Hepatocyte (in vitro differentiated cells): ENCODE data around the gene LCN15. TPM values are rescaled to one million over a fixed set of nuclear protein-coding genes. Genes with fewer than 3 reads are reported as not detected.
A peak's percentile ranks its signal among the peaks of the same experiment; 100 is the strongest.
"Not testable (repeated sequence)": the region's sequence is repeated elsewhere in the genome, so short reads cannot be mapped to it uniquely, and the experiment has no call there.

Experiments
- DNase-seq: peaks from one replicate; pipeline ENCODE4 v3.0.0-alpha.2; 2016; ENCODE audit warnings: low spot score
- H2AFZ ChIP-seq: fragments of 200-600 bp; sonication (generic); 2 replicates; pipeline ENCODE4 v1.6.0; 2016; ENCODE audit warnings: antibody characterized with exemption, mild to moderate bottlenecking
- H3K27ac ChIP-seq: fragments of 200-600 bp; sonication (generic); 2 replicates; pipeline ENCODE4 v1.5.1; 2016; ENCODE audit warnings: mild to moderate bottlenecking
- H3K27me3 ChIP-seq: fragments of 200-600 bp; sonication (generic); 2 replicates; pipeline ENCODE4 v1.6.1; 2016
- H3K36me3 ChIP-seq: fragments of 200-600 bp; sonication (generic); replicated peaks from 2 replicates; pipeline ENCODE4 v1.5.1; 2016; ENCODE audit warnings: low read depth; ENCODE audit not compliant: insufficient read depth
- H3K4me1 ChIP-seq: fragments of 200-600 bp; sonication (generic); 2 replicates; pipeline ENCODE4 v1.5.1; 2016; ENCODE audit warnings: mild to moderate bottlenecking, moderate library complexity; ENCODE audit not compliant: insufficient read depth
- H3K4me2 ChIP-seq: fragments of 200-600 bp; sonication (generic); 2 replicates; pipeline ENCODE4 v1.6.0; 2016
- H3K4me3 ChIP-seq: fragments of 200-600 bp; sonication (generic); 2 replicates; pipeline ENCODE4 v1.5.1; 2016; ENCODE audit warnings: mild to moderate bottlenecking
- H3K79me2 ChIP-seq: fragments of 200-600 bp; sonication (generic); 2 replicates; pipeline ENCODE4 v1.6.0; 2017; ENCODE audit warnings: mild to moderate bottlenecking
- H3K9me2 ChIP-seq: fragments of 200-600 bp; sonication (generic); replicated peaks from 2 replicates; pipeline ENCODE4 v1.6.0; 2017; ENCODE audit warnings: mild to moderate bottlenecking; ENCODE audit not compliant: insufficient read depth
- H3K9me3 ChIP-seq: fragments of 200-600 bp; sonication (generic); 2 replicates; pipeline ENCODE4 v1.5.1; 2016; ENCODE audit warnings: low read depth, mild to moderate bottlenecking
- H4K20me1 ChIP-seq: fragments of 200-600 bp; sonication (generic); 2 replicates; pipeline ENCODE4 v1.6.0; 2016; ENCODE audit warnings: mild to moderate bottlenecking; ENCODE audit not compliant: insufficient read depth, poor library complexity, severe bottlenecking
- CTCF ChIP-seq: fragments of 200-600 bp; sonication (generic); IDR thresholded peaks from 2 replicates; pipeline ENCODE4 v1.5.1; 2016; ENCODE audit warnings: antibody characterized with exemption, mild to moderate bottlenecking; ENCODE audit not compliant: poor library complexity
- EZH2 ChIP-seq: fragments of 200-600 bp; sonication (generic); IDR thresholded peaks from 2 replicates; pipeline ENCODE4 v1.6.1; 2016; ENCODE audit warnings: antibody characterized with exemption, mild to moderate bottlenecking, borderline replicate concordance
- EZH2phosphoT487 ChIP-seq: fragments of 200-600 bp; sonication (generic); IDR thresholded peaks from one replicate; pipeline ENCODE4 v1.6.1; 2018; ENCODE audit warnings: antibody characterized with exemption, mild to moderate bottlenecking, low read depth, moderate library complexity; ENCODE audit not compliant: unreplicated experiment, severe bottlenecking
- WGBS: methylation state at CpG from one replicate; pipeline ENCODE4 v1.1.6; 2016; ENCODE audit warnings: low lambda C conversion rate; ENCODE audit errors: missing lambda C conversion rate; 5-methylcytosine and 5-hydroxymethylcytosine counted together
- polyA plus RNA-seq: library from polyadenylated mRNA; unstranded; fragments of >200 nt; fragmentation: Nextera tagmentation; extraction: Ambion mirVana; gene quantifications from 2 replicates; pipeline ENCODE4 v1.2.1, GENCODE V29; 2016
- total RNA-seq: library from RNA; depleted of rRNA; stranded (reverse); fragments of >200 nt; gene quantifications from 2 replicates; pipeline ENCODE4 v1.2.3, GENCODE V29; 2014

LCN15 gene
- total and polyA plus RNA-seq, 2 experiments from 2014 or later: 1.4 to 1.5 TPM

- H3K27ac ChIP-seq: peak overlapping the region; percentile 97
- WGBS: 21% methylated on average over 16 of the region's 29 CpGs
- H3K9me3 ChIP-seq: no peaks in the 10 kb centered on the region
- peaks cover 55% of the 10 kb centered on the region for H3K4me1 ChIP-seq
- H2AFZ ChIP-seq: no peak overlapping the region
- H3K79me2 ChIP-seq: peaks cover 21% of the 10 kb centered on the region
- peak overlapping the region; percentile 50 for H3K4me3 ChIP-seq
- TF ChIP-seq CTCF (peak; percentile 98), EZH2phosphoT487 (no peak), EZH2 (no peak)
- H4K20me1 ChIP-seq: no peaks in the 10 kb centered on the region
- H3K9me2 ChIP-seq: no peaks in the 10 kb centered on the region
- no peaks in the 10 kb centered on the region for H3K27me3 ChIP-seq
- H3K4me2 ChIP-seq: peak overlapping the region; percentile 87
- H3K36me3 ChIP-seq: no peaks in the 10 kb centered on the region
- DNase-seq: peak; percentile 82
Measured at GRCh38 chr9:136791516-136792276, 27.4 kb upstream of the LCN15 start.

GRCh38 chr9:136790640-136791515, 26.6 kb upstream of the LCN15 start, which contains the start of gene TMEM141:
Gene TMEM141, plus strand, starts transcription at chr9:136791344. Its CDS starts 27 bp downstream, at chr9:136791371.
- Histone ChIP-seq H3K4me3 (peak within 1 kb of the TSS; percentile 50), H3K4me1 (peaks cover 47% of the 10 kb centered on the region), H3K36me3 (no peaks in the 10 kb centered on the region), H3K27me3 (no peaks in the 10 kb centered on the region), H3K27ac (peak within 1 kb of the TSS; percentile 99), H3K4me2 (peak within 1 kb of the TSS; percentile 87), H4K20me1 (no peaks in the 10 kb centered on the region), H2AFZ (no peak within 1 kb of the TSS), H3K79me2 (peaks cover 21% of the 10 kb centered on the region), H3K9me2 (no peaks in the 10 kb centered on the region), H3K9me3 (no peaks in the 10 kb centered on the region)
- TF ChIP-seq EZH2 (no peak), EZH2phosphoT487 (no peak), CTCF (no peak)
- 2% methylated on average over 38 of the region's 70 CpGs for WGBS
- DNase-seq: peak; percentile 100

- H3K79me2 ChIP-seq: peaks cover 17% of the 10 kb centered on the region
- no peaks in the 10 kb centered on the region for H3K9me2 ChIP-seq
- H3K4me3 ChIP-seq: no peak overlapping the region
- H3K27ac ChIP-seq: peak overlapping the region; percentile 99
- H3K4me2 ChIP-seq: peak overlapping the region; percentile 79
- H3K4me1 ChIP-seq: peaks cover 40% of the 10 kb centered on the region
- 36% methylated on average over 2 of the region's 3 CpGs for WGBS
- H3K36me3 ChIP-seq: no peaks in the 10 kb centered on the region
- TF ChIP-seq EZH2phosphoT487 (no peak), EZH2 (no peak), CTCF (no peak)
- H2AFZ ChIP-seq: no peak overlapping the region
- no peaks in the 10 kb centered on the region for H4K20me1 ChIP-seq
- H3K9me3 ChIP-seq: no peaks in the 10 kb centered on the region
- no peaks in the 10 kb centered on the region for H3K27me3 ChIP-seq
- DNase-seq: no peak
Measured at GRCh38 chr9:136789523-136789937, 25.2 kb upstream of the LCN15 start.

- Histone ChIP-seq H3K79me2 (peaks cover 12% of the 10 kb centered on the region), H3K4me1 (peaks cover 34% of the 10 kb centered on the region), H3K27ac (peak overlapping the region; percentile 99), H3K4me2 (peak overlapping the region; percentile 79)
- WGBS: 24% methylated on average over 27 of the region's 27 CpGs
- H3K9me3 ChIP-seq, H3K9me2 ChIP-seq, DNase-seq, H3K36me3 ChIP-seq, H3K4me3 ChIP-seq, H4K20me1 ChIP-seq, H2AFZ ChIP-seq, H3K27me3 ChIP-seq: not testable (repeated sequence)
Measured at GRCh38 chr9:136788644-136789522, 24.6 kb upstream of the LCN15 start.
